T1000 (cell line): Measurements from ENCODE around the gene GPR37L1.
"Not testable (repeated sequence)": the region's sequence is repeated elsewhere in the genome, so short reads cannot be mapped to it uniquely, and the experiment has no call there.

Experiments used
- DNase-seq: peaks from one replicate; lab custom pipeline; 2025; ENCODE audit warnings: mixed read lengths; lab: John Stamatoyannopoulos, UW

The GPR37L1 gene

DNA sequence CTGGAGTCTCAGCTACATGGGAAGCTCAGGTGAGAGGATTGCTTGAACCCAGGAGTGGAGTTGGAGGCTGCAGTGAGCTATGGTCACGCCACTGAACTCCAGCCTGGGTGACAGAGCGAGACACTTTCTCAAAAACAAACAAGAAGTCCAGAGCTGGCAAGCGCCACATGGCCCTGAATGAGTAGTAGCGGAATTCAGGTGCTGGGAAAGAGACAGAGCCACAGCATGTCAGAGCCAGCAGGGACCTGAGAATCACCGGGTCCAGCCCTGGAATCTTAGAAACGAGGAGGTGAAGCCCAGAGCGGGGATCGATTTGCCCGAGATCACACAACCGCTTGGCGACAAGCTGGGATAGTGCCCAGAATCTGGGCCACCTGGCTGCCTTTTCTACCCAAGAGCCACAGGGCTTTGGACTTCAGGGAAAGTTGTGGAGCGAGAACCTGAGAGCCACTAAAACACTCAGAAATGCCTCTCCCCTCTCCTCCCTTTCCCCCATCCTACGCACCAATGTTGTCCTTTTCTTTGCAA is 12.0 kb downstream of the GPR37L1 start:
- DNase-seq: no peak

DNA sequence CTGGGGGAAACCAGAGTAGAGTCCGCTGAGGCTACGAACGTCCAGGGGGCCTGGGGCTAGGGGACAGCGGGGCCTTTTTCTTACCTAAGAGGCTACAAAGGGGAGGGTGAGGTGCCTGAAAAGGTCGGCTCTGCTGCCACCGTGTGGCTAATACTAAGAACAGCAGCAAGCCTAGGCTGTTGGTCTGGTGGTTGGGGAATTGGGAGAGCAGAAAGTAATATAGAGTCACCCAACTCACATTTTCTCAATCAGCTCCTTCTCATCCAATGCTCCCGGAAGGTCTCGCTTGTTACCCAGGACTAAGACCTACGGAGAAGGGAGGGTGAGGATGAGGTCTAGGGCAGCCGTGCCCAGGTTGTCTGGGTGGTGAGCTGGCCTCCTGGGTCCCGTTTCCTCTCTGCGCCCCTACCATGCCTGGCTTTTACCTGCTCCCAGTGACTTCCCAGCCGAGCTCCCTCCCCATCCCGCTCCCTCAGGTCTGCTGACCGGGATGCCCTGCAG is 12.6 kb downstream of the GPR37L1 start:
- peak; percentile 43 for DNase-seq

DNA sequence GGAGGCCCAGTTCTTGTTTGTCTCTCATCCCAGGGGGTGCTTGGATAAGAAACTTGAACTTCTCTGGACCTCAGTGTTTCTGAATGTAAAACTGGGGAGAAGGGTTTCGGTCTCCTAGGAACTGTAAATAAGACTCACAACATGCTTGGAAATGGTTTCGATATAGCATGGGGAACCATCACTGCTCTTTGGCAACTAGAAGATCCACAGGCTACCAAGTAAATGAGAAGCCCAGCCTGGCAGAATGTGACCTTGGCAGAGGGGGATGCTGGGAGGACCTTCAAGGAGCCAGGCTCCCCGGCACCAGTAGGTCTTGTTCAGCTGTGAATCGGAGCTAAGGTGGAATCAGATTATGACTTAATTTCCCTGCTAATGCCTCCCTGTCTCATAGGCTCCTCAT is 18.1 kb downstream of the GPR37L1 start:
- no peak for DNase-seq

DNA sequence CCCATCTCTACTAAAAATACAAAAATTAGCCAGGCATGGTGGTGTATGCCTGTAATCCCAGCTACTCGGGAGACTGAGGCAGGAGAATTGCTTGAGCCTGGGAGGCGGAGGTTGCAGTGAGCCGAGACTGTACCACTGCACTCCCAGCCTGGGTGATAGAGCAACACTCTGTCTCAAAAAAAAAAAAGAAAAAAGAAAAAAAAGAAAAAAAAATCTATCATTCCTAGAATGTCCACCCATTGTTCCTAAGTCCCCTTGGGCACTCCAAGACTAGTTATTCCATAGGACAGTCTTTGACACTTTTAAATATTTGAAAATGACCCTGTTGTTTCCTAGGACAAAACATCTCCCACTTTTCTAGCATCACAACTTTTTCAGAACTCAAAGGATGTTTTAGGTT is 18.8 kb downstream of the GPR37L1 start:
- DNase-seq: not testable (repeated sequence)

DNA sequence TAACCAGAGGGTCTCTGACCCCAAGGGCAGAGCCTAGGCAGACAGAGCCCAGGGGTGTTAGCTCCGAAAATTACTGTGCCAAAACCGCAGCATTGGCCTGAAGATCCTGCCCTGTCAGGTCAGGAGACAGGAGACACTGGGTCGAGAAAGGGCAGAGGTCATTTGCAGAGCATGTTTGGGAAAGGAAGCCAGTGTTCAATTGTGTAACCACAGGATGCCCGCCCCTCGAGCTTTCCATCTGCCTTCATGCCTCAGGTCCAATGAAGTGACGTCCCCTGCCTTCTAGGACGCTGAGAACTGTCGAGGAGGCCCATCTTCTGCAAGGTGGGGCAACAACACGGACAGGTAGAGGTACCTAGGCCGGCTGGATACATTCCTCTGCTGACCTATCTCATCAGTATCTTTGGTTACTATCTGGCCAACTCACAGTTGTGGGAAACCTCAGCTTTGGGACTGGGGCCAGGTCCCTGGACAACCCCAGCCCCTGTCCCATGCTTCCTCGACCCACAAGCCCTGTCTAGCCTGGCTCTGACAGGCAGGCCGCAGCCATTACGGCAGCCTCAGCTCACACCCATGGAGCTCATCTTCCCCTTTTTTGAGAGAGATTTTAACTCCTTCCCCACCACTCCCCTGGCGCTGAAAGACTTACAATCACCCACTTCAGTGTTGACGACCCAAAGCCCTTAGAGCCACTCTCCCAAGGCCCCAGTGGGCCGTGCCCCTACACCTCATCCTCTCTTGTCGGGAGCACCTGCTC is 20.5 kb downstream of the GPR37L1 start:
- no peak for DNase-seq

DNA sequence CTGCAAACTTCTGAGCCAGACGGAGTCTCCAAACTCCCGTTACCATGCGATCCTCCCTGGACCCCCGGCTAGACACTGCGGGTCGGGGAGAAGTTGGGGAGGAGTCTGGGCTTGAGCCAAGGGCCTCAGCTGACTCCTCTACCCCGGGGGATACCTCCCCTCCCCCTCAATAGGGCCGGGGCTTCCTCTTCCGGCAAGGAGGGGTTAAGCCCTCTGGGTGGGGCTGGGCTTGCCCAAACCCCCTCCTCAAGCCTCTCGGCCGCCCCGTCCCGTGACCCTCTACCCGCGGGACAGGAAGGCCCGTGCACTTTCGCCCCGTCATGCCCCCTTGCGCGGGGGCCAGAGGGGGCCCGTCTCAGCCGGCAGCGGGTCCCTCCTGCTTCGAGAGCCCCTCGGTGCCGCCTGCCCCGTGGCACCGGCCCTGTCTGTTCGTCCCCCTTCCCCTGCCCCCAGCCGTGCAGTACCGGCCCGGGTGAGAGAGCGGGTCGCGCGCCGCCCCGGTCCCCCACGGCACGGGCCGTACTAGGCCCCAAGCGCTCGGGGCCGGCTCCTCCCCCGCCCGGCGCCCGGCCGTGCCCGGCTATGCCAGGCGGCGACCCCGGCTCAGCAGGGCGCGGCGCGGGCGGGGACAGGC is 21.2 kb downstream of the GPR37L1 start:
- no peak for DNase-seq

DNA sequence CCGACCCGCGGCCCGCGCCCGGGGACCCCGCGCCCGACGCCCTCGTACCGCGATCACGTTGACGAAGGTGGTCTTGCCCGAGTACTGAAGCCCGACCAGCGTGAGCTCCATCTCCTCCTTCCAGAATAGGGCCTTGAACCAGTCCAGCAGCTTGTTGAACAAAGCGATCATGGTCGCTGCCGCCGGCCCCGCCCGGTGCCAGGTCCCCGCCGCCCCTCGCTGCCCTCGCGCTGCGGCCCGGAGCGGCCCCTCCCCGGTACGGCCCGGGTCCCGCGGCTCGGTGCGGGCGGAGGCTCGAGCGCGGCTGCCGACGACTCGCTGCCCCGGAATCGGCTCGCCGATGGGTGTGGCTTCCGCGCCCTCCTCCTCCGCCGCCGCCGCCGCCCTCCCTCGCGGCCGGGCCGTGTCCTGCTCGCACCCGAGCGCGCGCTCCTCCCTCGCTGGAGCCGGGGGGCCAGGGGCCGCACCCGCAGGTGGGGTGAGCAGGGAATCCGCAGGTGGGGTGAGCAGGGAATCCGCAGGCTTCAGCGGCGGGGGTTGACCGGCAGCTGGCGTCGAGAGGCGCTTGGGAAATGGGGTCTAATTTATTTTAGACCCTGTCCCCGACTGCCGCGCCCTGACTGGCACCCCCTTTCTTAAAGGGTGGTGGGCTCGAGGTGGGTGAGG is 21.8 kb downstream of the GPR37L1 start, which contains the start of gene ARL8A:
TSS of gene ARL8A (minus strand) at position 336 of the 666 bp plus-strand sequence. CDS start at position 171, 165 bp downstream.
- DNase-seq: no peak

DNA sequence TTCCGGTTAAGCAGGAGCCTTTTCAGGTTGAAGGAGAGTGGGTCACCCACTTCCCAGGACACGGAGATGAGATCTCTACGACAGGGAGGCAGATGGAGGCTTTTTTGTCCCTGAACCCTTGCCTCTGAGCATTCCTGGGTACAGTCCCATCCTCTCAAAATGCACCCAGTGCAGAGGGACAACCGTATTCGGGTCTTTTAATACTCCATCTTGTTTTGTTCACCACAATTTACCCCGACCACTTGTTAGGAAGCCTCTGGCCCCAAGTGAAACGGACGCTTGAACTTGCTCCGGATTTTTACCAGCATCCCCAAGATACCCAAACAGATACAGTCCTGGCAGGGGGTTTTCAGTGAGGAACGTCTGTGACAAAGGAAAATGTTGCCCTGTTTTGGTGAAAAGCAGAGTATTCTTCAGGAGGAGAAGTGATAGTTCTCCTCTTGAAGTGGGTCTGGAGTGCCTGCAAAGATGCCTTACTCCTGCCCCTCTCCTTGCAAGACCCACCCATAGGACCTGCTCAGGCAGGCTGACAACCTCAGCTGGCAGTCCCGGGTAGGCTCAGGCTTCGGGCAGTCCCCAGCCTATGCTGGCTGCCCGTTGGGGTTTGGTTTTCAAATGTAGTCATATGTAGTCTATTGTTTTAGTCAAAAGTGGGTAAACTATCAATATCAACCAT is 22.5 kb downstream of the GPR37L1 start:
- DNase-seq: no peak

DNA sequence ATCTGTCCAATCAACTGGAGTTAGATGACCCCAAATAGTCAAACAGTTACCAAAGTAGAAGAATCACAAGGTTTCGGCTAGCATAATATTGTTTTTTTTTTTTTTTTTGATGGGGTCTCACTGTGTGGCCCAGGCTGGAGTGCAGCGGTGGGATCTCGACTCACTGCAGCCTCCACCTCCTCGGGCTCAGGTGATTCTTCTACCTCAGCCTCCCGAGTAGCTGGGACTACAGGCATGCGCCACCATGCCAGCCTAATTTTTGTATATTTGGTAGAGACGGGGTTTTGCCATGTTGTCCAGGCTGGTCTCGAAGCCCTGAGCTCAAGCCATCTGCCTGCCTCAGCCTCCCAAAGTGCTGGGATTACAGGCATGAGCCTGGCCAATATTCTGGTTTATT is 23.0 kb downstream of the GPR37L1 start:
- not testable (repeated sequence) for DNase-seq

DNA sequence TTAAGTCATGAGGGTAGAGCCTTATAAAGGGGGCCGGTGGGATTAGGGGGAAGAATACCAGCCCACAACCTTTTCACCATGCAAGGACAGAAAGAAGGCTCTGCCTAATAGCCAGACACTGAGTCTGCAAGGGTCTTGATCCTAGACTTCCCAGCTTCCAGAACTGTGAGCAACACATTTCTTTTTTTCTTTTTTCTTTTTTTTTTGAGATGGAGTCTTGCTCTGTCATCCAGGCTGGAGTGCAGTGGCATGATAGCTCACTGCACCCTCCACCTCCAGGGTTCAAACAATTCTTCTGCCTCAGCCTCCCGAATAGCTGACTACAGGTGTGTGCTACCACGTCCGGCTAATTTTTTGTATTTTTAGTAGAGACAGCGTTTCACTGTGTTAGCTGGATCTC is 23.6 kb downstream of the GPR37L1 start:
- no peak for DNase-seq

DNA sequence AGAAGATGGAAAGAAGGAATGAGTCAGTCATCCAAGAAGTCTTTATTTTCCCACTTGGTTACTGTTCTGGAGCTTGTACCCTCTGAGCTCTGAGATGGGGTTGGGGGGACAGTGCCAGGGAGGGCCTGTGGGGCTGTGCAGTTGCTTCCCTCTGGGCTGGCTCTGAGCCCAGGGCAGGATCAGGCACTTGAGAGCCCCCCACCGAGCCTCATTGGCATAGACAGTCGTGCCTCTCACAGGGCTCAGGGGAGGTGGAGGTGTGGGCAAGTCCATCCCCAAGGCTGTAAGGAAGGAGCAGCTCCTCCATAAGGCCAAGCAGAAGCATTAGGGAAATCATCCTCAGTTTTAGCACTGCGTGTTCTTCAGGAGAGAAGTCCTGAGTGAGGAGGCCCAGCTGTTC is 24.3 kb downstream of the GPR37L1 start:
- DNase-seq: no peak

DNA sequence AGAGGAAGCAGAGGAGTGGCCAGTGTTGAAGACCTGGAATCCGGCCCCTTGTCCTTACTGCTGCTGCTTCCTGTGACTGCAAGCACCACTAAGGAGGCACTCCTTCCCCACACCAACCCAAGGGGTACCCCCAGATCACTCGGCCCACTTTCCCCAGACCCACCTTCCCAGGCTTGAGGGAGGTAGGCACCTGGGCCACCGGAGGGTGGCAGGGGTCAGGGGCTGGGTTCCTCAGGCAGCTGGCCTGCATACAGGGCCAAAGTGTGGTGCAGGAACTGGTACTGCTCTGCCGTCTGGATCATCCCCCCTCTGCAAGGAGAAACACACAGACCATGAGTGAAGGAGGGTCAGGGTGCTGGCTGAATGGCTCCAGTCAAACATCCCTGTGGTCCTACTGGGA is 25.7 kb downstream of the GPR37L1 start:
- no peak for DNase-seq

DNA sequence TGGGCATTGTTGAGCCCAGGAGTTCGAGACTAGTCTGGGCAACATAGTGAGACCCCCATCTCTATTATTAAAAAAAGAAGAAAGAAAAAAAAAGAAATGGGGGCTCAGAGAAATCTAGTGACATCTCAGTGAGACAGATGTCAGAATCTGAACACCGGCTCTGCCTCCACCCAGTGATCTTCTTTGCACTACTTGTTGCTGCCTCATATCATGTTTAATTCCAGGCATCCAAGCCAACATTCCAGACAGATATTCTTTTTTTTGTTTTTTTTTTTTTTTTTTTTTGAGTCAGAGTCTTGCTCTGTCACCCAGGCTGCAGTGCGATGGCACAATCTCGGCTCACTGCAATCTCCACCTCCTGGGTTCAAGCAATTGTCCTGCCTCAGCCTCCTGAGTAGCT is 26.8 kb downstream of the GPR37L1 start:
- DNase-seq: no peak

DNA sequence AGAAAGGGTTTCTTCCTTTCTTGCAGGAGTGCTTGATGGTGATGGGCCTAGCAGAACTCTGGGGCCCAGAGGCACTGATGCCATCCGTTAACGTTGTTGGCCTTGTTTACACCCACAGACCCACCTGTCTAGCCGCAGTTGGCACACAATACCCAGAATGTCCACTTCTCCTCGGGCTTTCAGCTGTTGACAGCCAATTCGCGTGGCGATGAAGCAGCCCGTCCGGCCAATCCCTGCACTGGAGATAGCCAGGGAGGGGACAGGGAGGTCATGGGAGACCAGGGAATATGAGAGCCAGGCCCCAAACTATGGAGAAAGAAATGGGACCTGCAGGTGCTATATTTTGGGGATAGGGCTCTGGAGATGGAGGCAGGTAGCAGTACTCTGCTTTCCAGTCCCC is 27.5 kb downstream of the GPR37L1 start:
- DNase-seq: no peak

DNA sequence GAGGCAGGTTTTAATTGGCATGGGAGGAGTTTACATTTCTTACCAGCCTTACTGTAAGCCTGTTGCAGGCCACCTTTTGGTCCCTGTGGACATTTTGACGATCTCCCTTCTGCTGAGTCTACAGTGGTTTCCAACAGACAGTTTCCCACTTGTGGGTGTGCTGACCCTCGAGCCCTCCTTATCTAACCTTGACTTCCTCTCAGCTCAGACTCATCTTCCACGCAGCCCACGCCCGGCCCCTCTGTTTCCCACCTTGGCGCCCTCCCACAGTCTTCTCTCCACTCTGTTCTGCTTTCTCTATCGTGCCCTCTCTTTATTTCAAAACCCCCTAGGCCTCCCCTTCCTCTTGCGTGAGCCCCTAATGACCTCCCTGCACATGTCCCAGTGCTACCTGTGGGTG is 27.9 kb downstream of the GPR37L1 start:
- no peak for DNase-seq

DNA sequence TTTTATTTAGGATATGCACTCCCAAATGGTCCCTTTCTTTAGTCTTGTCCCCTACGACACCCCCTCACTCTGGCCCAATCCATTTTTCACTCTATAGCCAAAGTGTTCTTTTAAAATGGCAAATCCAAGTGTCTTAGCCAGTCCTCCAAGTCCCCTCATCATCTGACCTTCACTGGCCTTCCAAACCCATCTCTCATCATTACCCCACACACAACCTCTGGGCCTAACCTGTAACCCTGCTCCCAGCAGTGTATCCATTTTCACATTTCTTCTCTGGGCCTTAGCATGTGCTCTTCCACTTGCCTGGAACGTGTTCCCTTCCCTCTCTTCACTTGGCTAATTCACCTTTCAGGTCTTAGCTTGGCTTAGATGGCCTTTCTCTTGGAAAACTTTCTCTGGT is 28.3 kb downstream of the GPR37L1 start:
- no peak for DNase-seq

DNA sequence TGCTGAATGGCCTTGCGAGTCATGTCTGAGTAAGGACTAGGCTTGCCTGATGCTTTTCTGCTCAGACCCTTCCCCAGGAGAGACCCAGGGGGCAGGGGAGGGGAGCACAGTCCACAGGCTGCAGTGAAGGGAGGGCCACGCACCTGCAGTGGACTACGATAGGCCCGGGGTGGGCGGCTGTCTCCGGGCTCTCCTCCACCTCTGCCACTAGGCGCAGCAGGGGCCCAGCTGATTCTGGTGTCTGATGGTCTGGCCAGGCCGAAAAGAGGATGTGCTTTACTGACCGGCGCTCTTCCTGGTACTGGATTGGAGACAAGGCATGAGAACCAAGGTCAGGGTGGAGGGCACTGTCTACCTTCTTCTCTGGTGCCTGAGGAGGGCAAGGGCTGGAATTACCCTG is 29.7 kb downstream of the GPR37L1 start:
- no peak for DNase-seq

DNA sequence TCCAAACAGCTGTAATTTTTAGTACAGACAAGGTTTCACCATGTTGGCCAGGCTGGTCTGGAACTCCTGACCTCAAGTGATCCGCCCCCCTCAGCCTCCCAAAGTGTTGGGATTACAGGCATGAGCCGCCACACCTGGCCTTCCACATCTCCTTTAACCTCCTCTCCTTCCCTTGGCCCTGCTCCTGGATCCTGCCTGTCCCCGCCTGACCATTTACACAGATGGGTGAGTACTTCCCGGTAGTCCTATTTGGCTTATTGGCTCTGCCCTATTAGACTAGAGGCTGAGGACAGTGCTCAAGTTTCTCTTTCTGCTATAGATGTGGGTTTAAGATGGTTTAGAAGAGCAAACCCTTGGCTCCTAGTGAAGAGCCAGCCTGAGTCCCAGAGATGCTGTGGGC is 30.6 kb downstream of the GPR37L1 start:
- no peak for DNase-seq

DNA sequence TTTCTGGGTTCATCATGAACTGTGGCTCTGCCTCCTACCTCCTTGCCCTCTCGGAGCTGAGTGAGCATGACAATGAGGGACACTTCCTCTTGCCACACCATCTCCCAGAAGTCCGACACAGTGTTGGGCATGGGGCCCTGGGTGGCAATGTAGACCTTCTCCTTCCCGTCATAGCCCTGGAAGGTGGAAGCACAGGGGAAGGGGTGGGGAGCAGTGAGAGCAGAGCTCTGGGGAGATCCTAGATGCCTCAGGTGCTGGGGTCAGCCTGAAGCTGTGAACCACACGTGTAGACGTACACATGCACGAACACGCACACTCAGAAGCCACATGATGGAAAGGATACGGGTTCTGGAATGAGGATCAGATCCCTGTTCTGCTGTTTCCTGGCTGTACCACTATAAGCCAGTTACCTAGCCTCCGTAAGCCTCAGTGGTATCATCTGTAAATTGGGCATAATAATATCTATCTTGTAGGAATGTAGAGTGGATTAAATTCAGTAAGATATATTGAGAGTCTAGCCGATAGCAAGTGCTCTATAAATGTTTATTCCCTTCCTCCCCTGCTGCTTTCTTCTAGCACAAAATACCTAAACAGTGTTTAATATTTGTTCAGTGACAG is 31.5 kb downstream of the GPR37L1 start:
- no peak for DNase-seq

DNA sequence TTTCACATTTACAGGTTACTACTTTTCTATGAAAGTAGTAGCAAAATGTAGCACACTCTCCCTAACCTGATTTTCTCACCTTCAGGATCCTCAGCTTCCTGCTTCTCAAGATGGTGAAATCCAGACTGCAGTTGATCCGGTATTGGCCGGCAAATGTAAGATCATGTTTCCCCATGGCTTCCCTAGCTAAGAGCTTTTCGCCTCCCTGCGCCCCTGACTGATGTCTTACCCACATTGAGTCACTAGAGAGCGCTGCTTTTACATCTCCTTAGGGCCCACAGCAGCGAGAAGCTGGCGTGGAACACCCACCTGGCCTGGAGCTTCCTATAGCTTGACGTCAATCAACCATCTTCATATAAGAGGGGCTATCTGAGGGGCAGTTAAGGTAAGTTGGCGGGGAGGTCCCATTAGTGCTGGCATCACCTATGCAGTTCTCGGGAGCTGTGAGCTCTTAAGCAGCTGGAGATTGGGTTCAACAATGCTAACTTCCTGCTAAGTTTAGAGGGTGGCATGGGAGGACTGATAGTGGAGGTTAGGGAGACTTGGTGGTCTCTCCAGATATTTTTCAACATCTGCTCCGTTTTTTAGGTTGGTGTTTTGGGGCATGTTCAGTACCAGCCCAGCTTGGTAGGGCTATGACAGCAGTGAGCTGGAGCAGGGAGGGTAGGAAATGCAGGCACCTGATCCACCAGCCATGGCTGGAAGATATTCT is 32.2 kb downstream of the GPR37L1 start:
- no peak for DNase-seq

DNA sequence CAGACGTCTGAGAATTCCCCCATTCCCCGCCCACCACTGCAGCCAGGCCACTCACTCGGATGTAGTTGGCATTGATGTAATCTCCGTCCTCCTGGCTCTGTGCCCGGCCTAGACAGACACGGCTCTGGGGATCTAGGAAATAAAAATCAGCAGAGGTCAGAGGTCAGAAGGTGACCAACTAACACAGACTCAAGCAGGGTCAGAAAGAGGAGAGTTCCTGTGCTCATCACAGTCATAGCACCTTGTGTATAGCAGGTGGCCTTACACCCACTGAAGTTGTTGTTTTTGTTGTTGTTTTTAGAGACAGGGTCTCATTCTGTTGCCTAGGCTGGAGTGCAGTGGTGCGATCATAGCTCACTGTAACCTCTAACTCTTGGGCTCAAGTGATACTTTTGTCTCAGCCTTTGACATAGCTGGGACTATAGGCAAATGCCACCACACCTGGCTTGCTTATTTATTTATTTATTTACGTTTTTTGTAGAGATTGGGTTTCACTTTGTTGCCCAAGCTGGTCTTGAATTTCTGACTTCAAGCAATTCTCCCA is 32.8 kb downstream of the GPR37L1 start:
- DNase-seq: no peak
